ENCODE measurements around the gene SPARCL1.

SPARCL1 gene

GRCh38 chr4:87521757-87522374 is 7.3 kb downstream of the SPARCL1 start:
- TF ChIP-seq, protein P1, sequence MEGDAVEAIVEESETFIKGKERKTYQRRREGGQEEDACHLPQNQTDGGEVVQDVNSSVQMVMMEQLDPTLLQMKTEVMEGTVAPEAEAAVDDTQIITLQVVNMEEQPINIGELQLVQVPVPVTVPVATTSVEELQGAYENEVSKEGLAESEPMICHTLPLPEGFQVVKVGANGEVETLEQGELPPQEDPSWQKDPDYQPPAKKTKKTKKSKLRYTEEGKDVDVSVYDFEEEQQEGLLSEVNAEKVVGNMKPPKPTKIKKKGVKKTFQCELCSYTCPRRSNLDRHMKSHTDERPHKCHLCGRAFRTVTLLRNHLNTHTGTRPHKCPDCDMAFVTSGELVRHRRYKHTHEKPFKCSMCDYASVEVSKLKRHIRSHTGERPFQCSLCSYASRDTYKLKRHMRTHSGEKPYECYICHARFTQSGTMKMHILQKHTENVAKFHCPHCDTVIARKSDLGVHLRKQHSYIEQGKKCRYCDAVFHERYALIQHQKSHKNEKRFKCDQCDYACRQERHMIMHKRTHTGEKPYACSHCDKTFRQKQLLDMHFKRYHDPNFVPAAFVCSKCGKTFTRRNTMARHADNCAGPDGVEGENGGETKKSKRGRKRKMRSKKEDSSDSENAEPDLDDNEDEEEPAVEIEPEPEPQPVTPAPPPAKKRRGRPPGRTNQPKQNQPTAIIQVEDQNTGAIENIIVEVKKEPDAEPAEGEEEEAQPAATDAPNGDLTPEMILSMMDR (IDR thresholded peaks at IDR 0.05; ENCODE audit: low read depth, low read length), result no peak
- no peak overlapping the region for H3K4me3 ChIP-seq (replicated peaks in 1 of 2; ENCODE audit: low read depth in 2 of 2, low read length in 2 of 2)
- DNase-seq (ENCODE audit: low read depth in 2 of 2), result peak; percentile 43 to 62

DNA sequence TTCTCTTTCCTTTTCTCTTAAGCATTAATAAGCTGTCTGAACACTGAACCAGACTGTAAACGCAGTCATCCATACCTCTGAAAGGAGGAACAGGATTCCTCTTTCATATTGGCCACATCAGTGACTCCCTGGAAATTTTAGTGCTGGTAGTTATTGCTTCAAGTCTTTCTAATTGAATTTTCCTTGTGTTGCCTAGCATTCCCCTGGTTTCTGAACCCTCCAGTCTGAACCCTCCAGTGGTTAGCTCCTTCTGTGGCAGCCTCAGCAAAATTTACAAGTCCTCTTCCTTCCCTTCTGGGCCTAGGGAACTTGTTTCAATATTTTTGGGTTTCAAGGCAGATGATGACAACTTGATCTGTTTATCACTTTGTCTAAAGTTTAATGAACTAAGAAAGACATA is 7.9 kb downstream of the SPARCL1 start:
- no peak overlapping the region for H3K4me3 ChIP-seq (replicated peaks in 1 of 2; ENCODE audit: low read depth in 2 of 2, low read length in 2 of 2)
- TF ChIP-seq, protein P1 (IDR thresholded peaks at IDR 0.05; ENCODE audit: low read depth, low read length), result no peak
- DNase-seq (ENCODE audit: low read depth in 2 of 2), result no peak

- no peak overlapping the region for H3K4me3 ChIP-seq (replicated peaks in 1 of 2; ENCODE audit: low read depth in 2 of 2, low read length in 2 of 2)
- DNase-seq (ENCODE audit: low read depth in 2 of 2), result no peak
- TF ChIP-seq, protein P1 (IDR thresholded peaks at IDR 0.05; ENCODE audit: low read depth, low read length), result no peak
Measured at GRCh38 chr4:87517621-87518020, 11.6 kb downstream of the SPARCL1 start.

GRCh38 chr4:87516683-87517082 is 12.5 kb downstream of the SPARCL1 start:
- TF ChIP-seq, protein P1 (IDR thresholded peaks at IDR 0.05; ENCODE audit: low read depth, low read length), result no peak
- DNase-seq (ENCODE audit: low read depth in 2 of 2), result no peak
- no peak overlapping the region for H3K4me3 ChIP-seq (replicated peaks in 1 of 2; ENCODE audit: low read depth in 2 of 2, low read length in 2 of 2)

DNA sequence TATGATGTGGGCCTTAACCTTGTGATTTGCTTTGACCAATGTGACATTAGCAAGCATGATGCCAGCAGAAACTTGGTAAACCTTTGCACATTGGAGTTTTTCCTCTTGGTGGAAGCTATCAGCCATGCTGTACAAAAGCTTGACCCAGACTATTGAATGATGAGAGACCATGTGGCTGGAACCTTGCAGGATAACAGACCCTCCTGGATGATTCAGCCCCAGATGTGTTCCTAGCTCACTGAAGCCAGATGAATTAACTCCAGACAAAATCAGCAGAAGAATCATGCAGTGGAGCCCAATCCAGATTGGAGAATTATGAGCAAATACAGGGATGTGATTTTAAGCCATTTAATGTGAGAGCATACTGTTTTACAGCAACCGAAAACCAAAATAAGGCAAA is 16.8 kb downstream of the SPARCL1 start:
- DNase-seq (ENCODE audit: low read depth in 2 of 2), result no peak
- no peak overlapping the region for H3K4me3 ChIP-seq (replicated peaks in 1 of 2; ENCODE audit: low read depth in 2 of 2, low read length in 2 of 2)
- TF ChIP-seq, protein P1 (IDR thresholded peaks at IDR 0.05; ENCODE audit: low read depth, low read length), result no peak

- TF ChIP-seq, protein P1 (IDR thresholded peaks at IDR 0.05; ENCODE audit: low read depth, low read length), result no peak
- DNase-seq (ENCODE audit: low read depth in 2 of 2), result no peak
- no peak overlapping the region for H3K4me3 ChIP-seq (replicated peaks in 1 of 2; ENCODE audit: low read depth in 2 of 2, low read length in 2 of 2)
Measured at GRCh38 chr4:87511500-87511899, 17.7 kb downstream of the SPARCL1 start.

DNA sequence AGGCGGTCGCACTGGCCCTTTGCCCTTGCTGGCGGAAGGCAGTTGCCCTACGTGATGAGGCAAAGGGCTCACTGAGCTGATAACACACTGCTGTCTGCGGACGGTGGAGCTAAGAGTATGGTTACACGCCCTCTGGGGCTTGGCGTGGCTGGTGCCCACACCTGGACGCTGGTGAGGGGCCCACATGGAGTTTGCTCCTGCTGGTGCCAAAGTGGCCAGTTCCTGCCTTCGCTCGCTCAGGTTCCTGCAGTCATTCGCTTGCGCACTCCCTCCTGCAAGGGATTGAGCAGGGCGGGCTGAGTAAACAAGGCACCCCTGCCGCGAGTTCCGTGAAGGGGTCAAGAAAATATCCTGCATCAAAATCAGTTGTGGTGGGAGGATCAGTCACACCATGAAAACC is 18.4 kb downstream of the SPARCL1 start:
- no peak for DNase-seq (ENCODE audit: low read depth in 2 of 2)
- TF ChIP-seq, protein P1 (IDR thresholded peaks at IDR 0.05; ENCODE audit: low read depth, low read length), result no peak
- H3K4me3 ChIP-seq (replicated peaks in 1 of 2; ENCODE audit: low read depth in 2 of 2, low read length in 2 of 2), result no peak overlapping the region
